OCI-LY1 (cell line): Measurements from ENCODE around the gene DCTD.

Source experiments
- H2AFZ ChIP-seq: fragments of 200-600 bp; sonication (generic), shearing (Covaris generic); 2 replicates; pipeline ENCODE4 v1.6.0; 2014; ENCODE audit warnings: antibody characterized with exemption, mild to moderate bottlenecking, low read length
- H3F3A ChIP-seq: fragments of 200-600 bp; sonication (generic), shearing (Covaris generic); 2 replicates; pipeline ENCODE4 v1.6.0; 2014; ENCODE audit warnings: mild to moderate bottlenecking, antibody characterized with exemption, low read length, moderate library complexity; ENCODE audit not compliant: insufficient read depth
- H3K27ac ChIP-seq: fragments of 200-600 bp; sonication (generic); 2 replicates; pipeline ENCODE4 v1.5.1; 2014; ENCODE audit warnings: low read length, mixed run types, mild to moderate bottlenecking, low read depth; ENCODE audit not compliant: poor library complexity, severe bottlenecking
- H3K27me3 ChIP-seq: fragments of 200-600 bp; sonication (generic); 2 replicates; pipeline ENCODE4 v1.6.0; 2014; ENCODE audit warnings: antibody characterized with exemption, mild to moderate bottlenecking, low read length, moderate library complexity; ENCODE audit not compliant: insufficient read depth
- H3K36me3 ChIP-seq: fragments of 200-600 bp; sonication (generic); 2 replicates; pipeline ENCODE4 v1.6.1; 2014; ENCODE audit warnings: mild to moderate bottlenecking, antibody characterized with exemption, low read length, moderate library complexity, mixed read lengths; ENCODE audit not compliant: insufficient read depth
- H3K4me1 ChIP-seq: fragments of 200-600 bp; sonication (generic); 2 replicates; pipeline ENCODE4 v1.5.1; 2014; ENCODE audit warnings: mild to moderate bottlenecking, low read length, moderate library complexity; ENCODE audit not compliant: insufficient read depth, severe bottlenecking
- H3K4me2 ChIP-seq: fragments of 200-600 bp; sonication (generic), shearing (Covaris generic); 2 replicates; pipeline ENCODE4 v1.6.1; 2014; ENCODE audit warnings: low read length
- H3K4me3 ChIP-seq: fragments of 200-600 bp; sonication (generic); 2 replicates; pipeline ENCODE4 v1.5.1; 2014; ENCODE audit warnings: low read length, low read depth, mild to moderate bottlenecking, mixed read lengths; ENCODE audit not compliant: poor library complexity, severe bottlenecking
- H3K79me2 ChIP-seq: fragments of 200-600 bp; shearing (Covaris generic); 2 replicates; pipeline ENCODE4 v1.6.1; 2016; ENCODE audit warnings: mixed run types, low read length, mixed read lengths; ENCODE audit not compliant: insufficient read depth
- H3K9ac ChIP-seq: fragments of 200-600 bp; sonication (generic), shearing (Covaris generic); 2 replicates; pipeline ENCODE4 v1.6.1; 2014; ENCODE audit warnings: mild to moderate bottlenecking, low read length, mixed read lengths
- H3K9me2 ChIP-seq: fragments of 200-600 bp; sonication (generic), shearing (Covaris generic); 2 replicates; pipeline ENCODE4 v1.6.1; 2014; ENCODE audit warnings: low read depth, mild to moderate bottlenecking, low read length, mixed read lengths
- H3K9me3 ChIP-seq: fragments of 200-600 bp; shearing (Covaris generic); 2 replicates; pipeline ENCODE4 v1.6.1; 2014; ENCODE audit warnings: low read length, mixed read lengths
- H4K20me1 ChIP-seq: fragments of 200-600 bp; sonication (generic), shearing (Covaris generic); 2 replicates; pipeline ENCODE4 v1.6.0; 2016; ENCODE audit warnings: mild to moderate bottlenecking, low read length; ENCODE audit not compliant: insufficient read depth
- CTCF ChIP-seq: fragments of 200-600 bp; sonication (generic), shearing (Covaris generic); IDR thresholded peaks from 2 replicates; pipeline ENCODE4 v1.5.1; 2017; ENCODE audit warnings: mild to moderate bottlenecking, antibody characterized with exemption, low read length, moderate library complexity, mixed read lengths
- EZH2 ChIP-seq: fragments of 200-600 bp; sonication (generic), shearing (Covaris generic); IDR thresholded peaks from 2 replicates; pipeline ENCODE4 v1.8.0; 2017; ENCODE audit warnings: borderline replicate concordance, mixed run types, mild to moderate bottlenecking, antibody characterized with exemption, low read length, moderate library complexity, mixed read lengths

Gene DCTD

DNA sequence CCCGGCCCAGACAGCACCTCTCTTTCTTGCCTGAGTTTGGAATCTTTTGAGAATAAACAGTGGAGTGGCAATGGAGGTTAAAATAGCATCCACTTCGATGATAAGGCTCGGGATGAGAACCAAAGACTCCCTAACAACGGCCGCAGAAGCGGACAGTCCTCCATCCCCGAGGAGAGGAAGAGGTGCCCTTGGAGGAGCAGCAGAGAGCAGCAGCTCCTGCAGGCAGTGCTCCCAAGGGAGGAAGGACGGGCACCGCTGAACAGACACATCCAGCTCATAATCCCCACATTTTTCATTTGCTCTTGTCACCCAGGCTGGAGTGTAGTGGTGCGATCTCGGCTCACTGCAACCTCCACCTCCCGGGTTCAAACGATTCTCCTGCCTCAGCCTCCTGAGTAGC, 61.3 kb downstream of the DCTD start:
- no peak overlapping the region for H3K4me3 ChIP-seq
- H2AFZ ChIP-seq = no peak overlapping the region
- H3K9ac ChIP-seq = no peak overlapping the region
- H3K4me2 ChIP-seq = no peak overlapping the region
- H3K27ac ChIP-seq = no peak overlapping the region
- H3K4me1 ChIP-seq = no peaks in the 10 kb centered on the region
- no peaks in the 10 kb centered on the region for H3K36me3 ChIP-seq
- TF ChIP-seq CTCF (no peak), EZH2 (no peak)
- no peaks in the 10 kb centered on the region for H3K79me2 ChIP-seq
- H3K9me2 ChIP-seq = no peaks in the 10 kb centered on the region
- no peaks in the 10 kb centered on the region for H3K9me3 ChIP-seq
- no peaks in the 10 kb centered on the region for H4K20me1 ChIP-seq
- H3F3A ChIP-seq = no peaks in the 10 kb centered on the region
- H3K27me3 ChIP-seq = no peaks in the 10 kb centered on the region; the same call in 1 of the 2 replicates

DNA sequence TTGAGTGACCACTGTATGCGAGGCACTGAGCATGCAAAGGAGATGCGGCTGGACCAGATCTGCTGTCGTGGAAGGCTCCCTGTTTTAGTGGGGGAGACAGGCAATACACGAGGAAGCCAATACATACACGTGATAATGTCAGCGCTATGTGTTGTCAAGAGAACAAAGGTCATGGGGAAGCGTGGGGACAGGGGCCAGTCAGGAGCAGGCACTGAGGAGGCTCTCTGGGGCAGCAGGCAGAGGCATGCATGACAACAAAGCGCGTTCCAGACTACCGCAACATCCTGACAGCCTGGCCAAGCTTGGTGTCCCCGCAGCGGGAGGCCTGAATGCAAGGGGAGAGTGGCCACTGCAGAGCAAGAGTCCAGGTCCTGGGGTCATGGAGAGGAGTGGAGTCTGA, 61.9 kb downstream of the DCTD start:
- Histone ChIP-seq H3K4me2 (no peak overlapping the region), H3F3A (no peaks in the 10 kb centered on the region), H3K27ac (no peak overlapping the region), H3K79me2 (no peaks in the 10 kb centered on the region), H3K27me3 (no peaks in the 10 kb centered on the region; the same call in 1 of the 2 replicates), H3K4me3 (no peak overlapping the region), H3K4me1 (no peaks in the 10 kb centered on the region), H2AFZ (no peak overlapping the region), H3K9ac (no peak overlapping the region), H4K20me1 (no peaks in the 10 kb centered on the region), H3K9me3 (no peaks in the 10 kb centered on the region), H3K9me2 (no peaks in the 10 kb centered on the region), H3K36me3 (no peaks in the 10 kb centered on the region)
- TF ChIP-seq CTCF = no peak
- TF ChIP-seq EZH2 = no peak

GRCh38 chr4:182854466-182854865, 62.7 kb downstream of the DCTD start:
- Histone ChIP-seq H3K4me2 (no peak overlapping the region), H3K4me3 (no peak overlapping the region), H3K9me2 (no peaks in the 10 kb centered on the region), H3F3A (no peaks in the 10 kb centered on the region), H4K20me1 (no peaks in the 10 kb centered on the region), H3K9me3 (no peaks in the 10 kb centered on the region), H3K4me1 (no peaks in the 10 kb centered on the region), H2AFZ (no peak overlapping the region), H3K36me3 (no peaks in the 10 kb centered on the region), H3K27ac (no peak overlapping the region), H3K79me2 (no peaks in the 10 kb centered on the region), H3K9ac (no peak overlapping the region), H3K27me3 (no peaks in the 10 kb centered on the region; the same call in 1 of the 2 replicates)
- TF ChIP-seq CTCF (no peak), EZH2 (no peak)
